HepG2 (cell line): ENCODE data around the gene KLC4. TPM values are rescaled to one million over a fixed set of nuclear protein-coding genes. Genes with fewer than 3 reads are reported as not detected.

Experiments used
- CC2D1A ChIP-seq: sonication (generic); formaldehyde crosslinking; IDR thresholded peaks from 2 replicates; pipeline ENCODE4 v1.8.1; 2023; ENCODE audit warnings: mild to moderate bottlenecking, missing genetic modification reagents
- ESRRA ChIP-seq: sonication (generic); formaldehyde crosslinking; IDR thresholded peaks from 2 replicates; pipeline ENCODE4 v1.5.1; 2020; ENCODE audit warnings: mild to moderate bottlenecking, low read depth, missing genetic modification reagents
- IRF9 ChIP-seq: sonication (generic); formaldehyde crosslinking; IDR thresholded peaks from 2 replicates; pipeline ENCODE4 v1.8.0; 2022; ENCODE audit warnings: missing genetic modification reagents, mild to moderate bottlenecking, borderline replicate concordance
- KMT2B ChIP-seq: IDR thresholded peaks from 2 replicates; pipeline ENCODE4 v1.6.1; 2016; ENCODE audit warnings: missing genetic modification reagents, missing compliant biosample characterization
- LCORL ChIP-seq, 2 experiments: fragments of 450-650 bp in 1 of 2; sonication (generic) in 1 of 2; formaldehyde crosslinking in 1 of 2; IDR thresholded peaks; 2 replicates each; pipeline versions ENCODE4 v1.5.0 to v1.6.1; 2017 to 2020; ENCODE audit warnings: antibody characterized with exemption in 1 of 2, missing genetic modification reagents in 1 of 2
- RFX5 ChIP-seq: IDR thresholded peaks from 2 replicates; pipeline ENCODE4 v1.6.1; 2011; ENCODE audit warnings: low read depth, low read length, improper control_type of control experiment
- TAF15 ChIP-seq: fragments of 200-400 bp; formaldehyde crosslinking; IDR thresholded peaks from one replicate; pipeline ENCODE4 v1.6.1; 2018; ENCODE audit warnings: mild to moderate bottlenecking, low read depth, low read length; ENCODE audit not compliant: poor library complexity, severe bottlenecking
- TBX2 ChIP-seq: sonication (generic); formaldehyde crosslinking; IDR thresholded peaks from 2 replicates; pipeline ENCODE4 v1.5.0; 2020; ENCODE audit warnings: missing genetic modification reagents, mild to moderate bottlenecking, borderline replicate concordance
- TRIM24 ChIP-seq: sonication (generic); formaldehyde crosslinking; IDR thresholded peaks from 2 replicates; pipeline ENCODE4 v1.8.0; 2022; ENCODE audit warnings: mild to moderate bottlenecking, missing genetic modification reagents
- ZMYM2 ChIP-seq: sonication (generic); formaldehyde crosslinking; IDR thresholded peaks from 2 replicates; pipeline ENCODE4 v1.8.0; 2022; ENCODE audit warnings: mild to moderate bottlenecking, missing genetic modification reagents
- ZNF318 ChIP-seq: sonication (generic); formaldehyde crosslinking; IDR thresholded peaks from 2 replicates; pipeline ENCODE4 v1.4.0; 2020; ENCODE audit warnings: mild to moderate bottlenecking, missing genetic modification reagents
- ZNF343 ChIP-seq: sonication (generic); formaldehyde crosslinking; IDR thresholded peaks from 2 replicates; pipeline ENCODE4 v1.4.0; 2020; ENCODE audit warnings: mild to moderate bottlenecking, missing genetic modification reagents
- ZNF430 ChIP-seq: sonication (generic); formaldehyde crosslinking; IDR thresholded peaks from 2 replicates; pipeline ENCODE4 v1.9.0; 2021; ENCODE audit warnings: mild to moderate bottlenecking, missing genetic modification reagents
- ZSCAN9 ChIP-seq: IDR thresholded peaks from 2 replicates; pipeline ENCODE4 v1.6.1; 2016; ENCODE audit warnings: borderline replicate concordance
- polyA plus RNA-seq, 8 experiments: library from polyadenylated mRNA; depleted of rRNA in 3 of 8; stranded (reverse) in 7 of 8; unstranded in 1 of 8; fragments of >200 nt; fragmentation: Illumina TruSeq in 4 of 8; extraction: Trizol in 4 of 8; gene quantifications; 2 replicates each; pipeline versions ENCODE4 v1.2.1 to v1.2.3, GENCODE V29; 2011 to 2016; ENCODE audit warnings: low read depth in 4 of 8, missing spikeins in 1 of 8, mixed read lengths in 1 of 8; ENCODE audit not compliant: insufficient read depth in 1 of 8
- total RNA-seq, 5 experiments: library from RNA; depleted of rRNA; stranded (reverse); fragments of >200 nt; fragmentation: Illumina TruSeq; extraction: Trizol; gene quantifications; 2 replicates each; pipeline ENCODE4 v1.2.3, GENCODE V29; 2016; ENCODE audit warnings: low read depth in 1 of 5

Gene KLC4
- total and polyA plus RNA-seq, 2 of the 13 experiments (the other 11 are each of a cell fraction or from before 2014, with no cell fraction given): 45.4 to 70.4 TPM

- TF ChIP-seq IRF9 (CRISPR knock-in tag) (no peak), RFX5 (peak; percentile 87), ZSCAN9 (CRISPR knock-in tag) (peak; percentile 59; the same call in 1 of the 2 replicates), KMT2B (CRISPR knock-in tag) (0 out of 2 replicates have a peak, but pooled peaks have one; percentile 43), ESRRA (CRISPR knock-in tag) (no peak), TAF15 (no peak), CC2D1A (CRISPR knock-in tag) (no peak), ZNF430 (peak; percentile 20; the same call in 1 of the 2 replicates), TBX2 (peak; percentile 49; the same call in 1 of the 2 replicates), ZNF318 (CRISPR knock-in tag) (no peak), LCORL (IDR thresholded peaks at IDR 0.05) (no peak), LCORL (CRISPR knock-in tag; IDR thresholded peaks at IDR 0.05) (peak; percentile 47; the same call in 1 of the 2 replicates), TRIM24 (no peak), ZMYM2 (CRISPR knock-in tag) (peak; percentile 31; the same call in 1 of the 2 replicates), ZNF343 (CRISPR knock-in tag) (no peak)
Measured at GRCh38 chr6:43093436-43094289, 34.2 kb downstream of the KLC4 start (continued).
